Activated CD8-positive, alpha-beta memory T cell treated with anti-CD3 and anti-CD28 coated beads for 4 hours (primary cell): Measurements from ENCODE around the gene ANAPC2.
"Not testable (repeated sequence)": the region's sequence is repeated elsewhere in the genome, so short reads cannot be mapped to it uniquely, and the experiment has no call there.

Experiments used
- DNase-seq, 2 donors: peaks; one replicate each; pipeline ENCODE4 v3.0.0-alpha.2; 2020; ENCODE audit warnings: low read depth in 2 of 2

Gene ANAPC2

DNA sequence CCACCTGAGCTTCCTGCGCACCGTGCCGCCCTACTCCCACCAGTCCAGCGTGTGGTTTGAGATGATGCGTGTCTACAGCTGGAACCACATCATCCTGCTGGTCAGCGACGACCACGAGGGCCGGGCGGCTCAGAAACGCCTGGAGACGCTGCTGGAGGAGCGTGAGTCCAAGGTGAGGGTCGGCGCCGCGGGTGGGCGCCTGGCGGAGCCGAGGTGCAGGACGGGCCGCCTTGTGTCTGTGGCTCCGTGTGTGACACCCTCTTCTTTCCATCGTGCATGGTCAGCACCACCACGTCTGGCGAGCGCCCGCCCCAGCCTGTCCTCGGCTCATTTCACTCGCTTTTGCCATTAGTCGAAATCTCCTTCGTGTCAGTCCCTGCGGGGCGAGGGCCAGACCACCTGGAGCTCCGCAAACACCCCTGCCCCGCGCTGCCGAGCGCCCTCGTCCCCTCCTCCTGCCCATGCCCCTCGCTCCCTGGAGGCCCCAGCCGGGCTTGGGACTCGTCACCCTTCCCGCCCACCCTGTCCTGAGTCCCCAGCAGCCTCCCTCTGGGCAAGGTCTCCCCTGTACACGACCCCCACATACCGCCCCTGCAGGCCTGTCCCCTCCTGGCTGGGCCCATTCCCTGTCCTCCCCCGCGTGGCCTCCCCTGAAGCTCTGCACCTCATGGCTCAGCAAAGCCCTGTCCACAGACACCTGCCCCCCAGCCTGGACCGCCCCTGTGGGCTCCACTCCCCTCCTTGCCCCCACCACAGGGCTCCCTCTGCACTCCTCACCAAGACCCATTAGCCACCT lies 42.4 kb downstream of the ANAPC2 start:
- no peak for DNase-seq

DNA sequence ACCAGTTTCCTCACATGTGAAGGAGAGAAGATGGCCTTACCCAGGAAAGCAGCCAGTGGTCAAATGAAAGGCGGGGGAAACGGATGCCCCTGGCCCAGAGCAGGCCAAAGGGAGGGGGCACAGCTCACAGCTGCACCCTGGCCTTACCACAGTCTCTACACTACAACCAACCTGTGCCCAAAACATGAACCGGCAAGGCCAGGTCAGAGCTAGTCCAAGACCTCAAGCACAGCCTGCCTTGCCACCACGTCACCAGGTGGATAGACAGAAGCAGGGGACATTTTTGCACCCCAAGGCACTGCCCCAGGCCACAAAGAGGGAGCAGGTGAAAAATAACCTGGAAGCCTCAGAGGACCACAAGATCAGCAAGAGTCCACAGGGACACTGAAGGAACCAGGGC lies 44.9 kb downstream of the ANAPC2 start:
- no peak for DNase-seq

DNA sequence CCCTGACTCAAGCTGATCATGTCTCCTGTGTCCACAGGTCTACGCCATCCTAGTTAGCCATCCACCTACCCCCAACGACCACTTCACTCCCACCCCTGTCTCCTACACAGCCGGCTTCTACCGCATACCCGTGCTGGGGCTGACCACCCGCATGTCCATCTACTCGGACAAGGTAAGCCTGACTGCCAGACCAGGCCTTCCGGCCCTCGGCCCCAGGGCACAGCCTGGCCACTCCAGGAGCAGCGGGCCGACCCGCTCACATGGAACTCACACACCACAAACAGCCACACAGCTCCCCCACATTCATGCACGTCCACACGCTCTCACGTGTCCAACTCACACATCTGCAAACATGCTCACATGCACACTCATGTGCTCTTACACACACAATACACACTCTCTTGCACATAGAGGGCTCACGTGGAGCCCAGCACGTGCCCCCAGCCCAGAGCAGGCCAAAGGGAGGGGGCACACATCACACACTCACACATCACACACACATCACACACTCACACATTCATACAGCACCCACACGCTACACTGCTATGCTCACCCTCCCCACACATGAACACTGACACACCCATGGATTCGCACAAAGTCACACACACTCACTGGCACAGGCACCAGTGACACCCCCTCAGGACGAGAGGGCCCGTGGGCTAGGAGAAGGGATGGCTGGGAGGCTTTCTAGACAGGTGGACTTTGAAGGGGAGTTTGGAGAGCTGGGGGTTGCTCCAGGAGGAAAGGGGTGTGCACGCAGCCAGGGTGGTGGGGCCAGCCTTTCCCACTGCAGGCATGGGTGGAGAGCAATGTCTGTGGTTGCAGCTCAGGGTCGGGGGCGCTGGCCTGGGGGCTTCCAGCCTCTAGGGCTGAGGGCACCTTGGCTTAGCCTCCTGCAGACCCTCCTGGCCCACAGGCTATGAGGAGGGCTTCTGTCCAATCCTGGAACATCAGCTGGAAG lies 46.1 kb downstream of the ANAPC2 start:
- no peak for DNase-seq

DNA sequence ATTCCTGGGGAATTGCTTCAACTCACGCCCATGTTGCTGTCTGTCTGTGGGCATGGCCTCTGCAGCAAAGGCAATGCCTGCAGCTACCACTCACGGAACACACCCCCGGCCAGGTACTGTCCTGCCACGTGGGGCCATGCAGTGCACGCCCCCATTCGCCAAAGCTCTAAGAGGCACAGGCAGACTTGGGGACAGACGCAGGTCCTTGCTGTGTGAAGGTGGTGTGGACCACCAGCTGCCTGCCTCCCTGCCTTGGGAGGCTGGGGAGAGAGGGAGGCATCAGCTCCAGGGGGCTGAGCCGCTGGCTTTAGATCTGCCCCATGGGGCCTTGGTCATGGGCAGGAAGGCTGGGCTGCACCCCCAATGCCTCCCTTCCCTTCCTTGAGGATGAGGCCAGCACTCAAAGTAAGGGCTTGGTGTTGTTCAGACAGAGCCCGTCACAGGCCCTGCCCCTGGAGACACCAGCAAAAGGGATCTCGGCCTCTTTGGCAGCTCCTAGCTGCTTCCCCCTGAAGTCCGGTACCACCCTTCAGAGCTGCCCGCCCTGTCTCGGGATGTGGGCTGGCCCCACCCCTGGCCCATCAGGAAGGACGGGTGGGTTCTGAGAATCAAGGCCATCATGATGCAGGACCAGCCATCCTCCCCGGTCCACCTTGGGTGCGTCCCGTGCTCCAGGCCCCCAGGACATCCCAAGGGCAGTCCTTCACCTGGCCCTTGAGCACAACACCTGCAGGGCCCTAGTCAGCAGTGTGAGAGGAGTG lies 47.1 kb downstream of the ANAPC2 start:
- DNase-seq, result no peak

DNA sequence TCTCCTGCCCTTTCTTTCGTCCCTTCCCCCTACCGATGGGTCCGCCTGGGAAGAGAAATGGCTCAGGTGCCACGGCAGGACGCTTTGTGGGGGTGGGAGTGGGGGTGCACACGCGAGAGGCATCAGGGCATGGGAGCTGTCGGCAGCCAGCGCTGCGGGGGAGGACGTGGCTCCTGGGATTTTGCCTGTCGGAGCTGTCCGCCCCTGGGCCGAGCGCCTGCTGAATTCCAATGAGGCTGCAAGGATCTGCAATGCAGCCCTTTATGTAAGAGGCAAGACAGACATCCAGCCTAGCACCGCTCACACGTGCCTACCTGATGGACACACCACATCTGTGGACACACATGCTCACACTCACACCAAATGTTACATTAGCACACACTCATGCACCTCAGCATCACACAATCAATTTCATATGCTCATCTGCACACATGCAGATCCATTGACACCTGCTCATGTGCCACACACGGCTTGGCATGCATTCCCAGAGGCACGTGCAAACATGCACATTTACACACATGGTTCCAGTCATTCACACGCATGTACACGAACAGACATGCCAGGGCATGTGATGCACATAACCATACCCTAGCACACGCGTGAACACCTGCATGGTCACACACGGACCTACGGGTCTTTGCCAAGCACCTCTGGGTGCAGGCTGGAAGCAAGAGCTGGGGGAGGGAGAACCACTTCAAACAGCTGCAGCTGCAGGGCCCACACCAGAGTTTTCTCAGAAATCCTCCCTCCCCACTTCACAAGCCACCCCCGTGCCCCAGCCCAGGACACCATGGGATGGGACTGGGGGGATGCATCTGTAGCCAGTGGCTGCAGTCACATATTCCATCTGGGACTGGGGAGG lies 48.0 kb downstream of the ANAPC2 start:
- DNase-seq, result no peak

DNA sequence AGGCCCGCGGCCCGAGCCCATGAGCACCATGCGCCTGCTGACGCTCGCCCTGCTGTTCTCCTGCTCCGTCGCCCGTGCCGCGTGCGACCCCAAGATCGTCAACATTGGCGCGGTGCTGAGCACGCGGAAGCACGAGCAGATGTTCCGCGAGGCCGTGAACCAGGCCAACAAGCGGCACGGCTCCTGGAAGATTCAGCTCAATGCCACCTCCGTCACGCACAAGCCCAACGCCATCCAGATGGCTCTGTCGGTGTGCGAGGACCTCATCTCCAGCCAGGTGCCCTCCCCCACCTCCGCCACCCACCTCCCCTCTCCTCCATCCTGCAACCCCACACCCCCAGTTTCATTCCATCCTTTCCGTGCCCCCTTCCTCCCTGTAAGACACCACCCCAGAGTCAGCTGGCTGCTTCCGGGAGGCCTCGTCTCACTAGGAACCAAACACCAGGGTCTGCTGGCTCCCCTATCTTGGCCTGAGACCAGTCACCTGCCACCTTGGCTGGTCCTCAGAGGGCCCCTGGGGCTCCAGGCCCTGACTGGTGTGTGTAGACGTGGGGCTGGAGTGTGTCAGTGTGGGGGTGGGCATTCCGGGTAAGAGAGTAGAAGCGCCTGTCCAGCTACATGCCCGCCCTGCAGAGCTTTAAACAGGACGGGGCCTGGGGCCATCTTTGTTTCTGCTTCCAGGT lies 48.8 kb downstream of the ANAPC2 start:
- DNase-seq, result no peak

DNA sequence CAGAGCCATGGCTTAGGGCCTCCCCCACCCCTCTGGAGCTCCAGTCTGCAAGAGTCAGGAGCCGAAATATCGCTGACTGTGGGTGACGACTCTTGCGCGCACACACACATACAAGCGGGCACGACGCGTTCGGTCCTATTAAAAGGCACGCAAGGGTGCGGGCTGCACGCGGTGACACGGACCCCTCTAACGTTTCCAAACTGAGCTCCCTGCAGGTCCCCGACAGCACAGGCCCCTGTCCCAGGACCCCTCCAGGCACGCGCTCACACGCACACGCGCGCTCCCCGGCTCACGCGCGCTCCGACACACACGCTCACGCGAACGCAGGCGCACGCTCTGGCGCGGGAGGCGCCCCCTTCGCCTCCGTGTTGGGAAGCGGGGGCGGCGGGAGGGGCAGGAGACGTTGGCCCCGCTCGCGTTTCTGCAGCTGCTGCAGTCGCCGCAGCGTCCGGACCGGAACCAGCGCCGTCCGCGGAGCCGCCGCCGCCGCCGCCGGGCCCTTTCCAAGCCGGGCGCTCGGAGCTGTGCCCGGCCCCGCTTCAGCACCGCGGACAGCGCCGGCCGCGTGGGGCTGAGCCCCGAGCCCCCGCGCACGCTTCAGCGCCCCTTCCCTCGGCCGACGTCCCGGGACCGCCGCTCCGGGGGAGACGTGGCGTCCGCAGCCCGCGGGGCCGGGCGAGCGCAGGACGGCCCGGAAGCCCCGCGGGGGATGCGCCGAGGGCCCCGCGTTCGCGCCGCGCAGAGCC lies 49.5 kb downstream of the ANAPC2 start, which contains the start of gene GRIN1:
TSS of gene GRIN1 (plus strand) at position 433 of the 746 bp plus-strand sequence. CDS start 333 bp downstream, outside the sequence.
- DNase-seq, result no peak

DNA sequence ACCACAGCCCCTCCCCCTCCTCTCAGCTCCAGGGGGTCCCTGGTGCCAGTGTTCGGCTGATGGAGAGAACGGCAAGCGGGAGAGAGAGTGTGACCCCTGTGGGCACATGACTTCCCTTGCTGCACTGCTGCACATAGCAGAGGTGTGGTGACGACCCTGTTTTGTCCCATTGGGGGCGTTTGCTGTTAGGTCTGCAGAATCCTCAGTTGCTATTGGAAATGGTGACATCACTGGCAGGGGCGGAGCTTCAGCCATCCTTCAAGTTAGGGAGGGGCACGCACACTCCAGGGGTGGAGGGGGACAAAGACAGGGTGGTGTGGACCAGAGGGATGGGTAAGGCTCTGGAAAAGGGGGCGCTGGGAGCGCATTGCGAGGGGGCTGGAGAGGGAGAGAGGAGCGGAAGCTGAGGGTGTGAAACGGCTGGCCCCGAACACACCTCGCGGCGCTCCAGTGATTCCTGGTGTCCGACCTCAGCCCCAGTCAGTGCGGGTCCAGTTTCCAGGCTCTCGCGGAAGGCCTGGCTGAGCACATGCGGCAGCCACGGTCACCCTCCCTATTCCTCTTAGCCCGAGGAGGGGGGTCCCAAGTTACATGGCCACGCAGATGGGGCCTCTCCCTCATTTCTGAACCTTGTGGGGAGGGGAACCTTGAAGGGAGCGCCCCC lies 50.2 kb downstream of the ANAPC2 start:
- DNase-seq, result no peak

DNA sequence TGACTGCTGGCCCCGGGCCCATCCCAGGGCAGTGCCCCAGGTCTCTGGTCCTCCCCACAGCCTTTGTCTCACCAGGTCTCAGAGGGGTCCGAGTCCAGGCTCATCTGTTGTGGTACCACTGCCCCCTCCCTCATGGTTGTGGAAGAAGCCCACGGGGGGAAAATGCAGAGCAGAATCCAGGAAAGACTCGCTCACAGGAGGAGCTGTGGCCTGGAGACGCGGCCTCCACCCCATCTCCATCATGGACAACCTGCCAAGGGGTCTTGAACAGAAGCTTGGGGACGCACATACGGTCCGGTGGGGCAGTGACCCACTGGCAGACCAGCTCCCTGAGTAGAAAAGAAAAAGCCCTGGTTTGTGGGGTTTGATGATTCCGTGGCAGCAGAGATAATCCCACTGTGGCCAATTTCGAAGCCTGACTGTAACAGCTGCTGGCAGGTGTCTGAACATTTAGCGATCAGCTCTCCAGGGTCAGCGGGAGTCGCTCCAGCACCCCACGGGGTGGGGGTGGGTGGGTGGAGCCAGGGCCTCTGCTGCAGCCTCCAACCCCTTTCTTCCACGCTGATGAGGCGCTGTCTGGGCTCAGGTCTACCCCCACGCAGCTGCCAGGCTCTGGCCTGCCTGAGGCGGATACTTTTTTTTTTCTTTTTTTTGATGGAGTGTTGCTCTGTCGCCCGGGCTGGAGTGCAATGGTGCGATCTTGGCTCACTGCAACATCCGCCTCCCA lies 51.3 kb downstream of the ANAPC2 start:
- DNase-seq, result no peak

DNA sequence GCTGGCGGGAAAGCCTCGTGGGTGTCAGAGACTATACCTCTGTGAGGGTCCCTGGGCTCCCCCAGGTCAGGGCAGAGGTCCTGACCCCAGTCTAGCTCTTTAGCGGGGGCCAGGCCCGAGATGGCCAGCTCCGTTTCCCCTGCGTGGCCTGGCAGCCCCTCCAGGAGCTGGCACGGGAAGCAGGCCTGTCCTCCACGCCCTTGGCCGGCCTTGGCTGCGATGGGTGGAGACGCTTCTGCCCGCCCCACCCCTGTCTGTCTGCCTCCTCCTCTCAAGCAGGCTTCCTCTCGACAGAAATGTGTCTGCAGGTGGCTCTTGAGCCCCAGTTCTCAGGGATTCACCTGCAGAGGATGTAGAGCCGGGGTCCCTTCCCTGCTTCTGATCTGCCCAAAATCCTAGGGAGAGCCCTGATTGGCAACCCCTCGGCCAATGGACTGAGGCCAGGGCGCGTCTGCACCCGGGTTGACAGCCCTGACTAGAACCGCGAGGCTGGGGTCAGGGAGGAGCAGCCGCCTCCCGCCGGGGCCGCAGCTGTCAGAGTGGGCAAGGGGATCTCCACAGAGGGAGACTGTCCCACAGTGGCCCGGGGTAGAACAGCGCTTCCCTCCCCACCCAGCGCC lies 52.0 kb downstream of the ANAPC2 start:
- no peak for DNase-seq

DNA sequence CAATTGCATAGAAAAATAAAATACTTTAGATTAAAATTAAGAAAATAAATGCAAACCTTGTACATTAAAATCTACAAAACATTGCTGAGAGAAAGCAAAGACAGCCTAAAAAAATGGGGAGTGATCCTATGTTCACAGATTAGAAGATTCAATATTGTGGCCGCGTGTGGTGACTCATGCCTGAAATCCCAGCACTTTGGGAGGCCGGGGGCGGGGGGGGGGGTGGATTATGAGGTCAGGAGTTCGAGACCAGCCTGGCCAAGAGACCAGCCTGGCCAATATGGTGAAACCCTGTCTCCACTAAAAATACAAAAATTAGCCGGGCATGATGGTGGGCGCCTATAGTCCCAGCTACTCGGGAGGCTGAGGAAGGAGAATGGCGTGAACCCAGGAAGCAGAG lies 53.2 kb downstream of the ANAPC2 start:
- DNase-seq, result not testable (repeated sequence)

DNA sequence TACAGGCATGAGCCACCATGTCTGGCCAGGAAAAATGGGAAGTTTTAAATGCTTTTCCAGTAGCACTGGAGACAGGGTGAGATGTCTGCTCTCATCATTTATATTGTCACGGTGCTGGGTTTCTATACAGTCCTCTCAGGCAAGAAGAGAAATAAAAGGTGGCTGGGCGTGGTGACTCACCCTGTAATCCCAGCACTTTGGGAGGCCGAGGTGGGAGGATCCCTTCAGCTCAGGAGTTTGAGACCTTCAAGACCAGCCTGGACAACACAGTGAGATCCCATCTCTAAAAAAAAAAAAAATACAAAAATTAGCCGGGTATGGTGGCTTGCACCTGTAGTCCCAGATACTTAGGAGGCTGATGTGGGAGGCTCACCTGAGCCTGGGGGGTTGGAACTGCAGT lies 54.2 kb downstream of the ANAPC2 start:
- no peak for DNase-seq

DNA sequence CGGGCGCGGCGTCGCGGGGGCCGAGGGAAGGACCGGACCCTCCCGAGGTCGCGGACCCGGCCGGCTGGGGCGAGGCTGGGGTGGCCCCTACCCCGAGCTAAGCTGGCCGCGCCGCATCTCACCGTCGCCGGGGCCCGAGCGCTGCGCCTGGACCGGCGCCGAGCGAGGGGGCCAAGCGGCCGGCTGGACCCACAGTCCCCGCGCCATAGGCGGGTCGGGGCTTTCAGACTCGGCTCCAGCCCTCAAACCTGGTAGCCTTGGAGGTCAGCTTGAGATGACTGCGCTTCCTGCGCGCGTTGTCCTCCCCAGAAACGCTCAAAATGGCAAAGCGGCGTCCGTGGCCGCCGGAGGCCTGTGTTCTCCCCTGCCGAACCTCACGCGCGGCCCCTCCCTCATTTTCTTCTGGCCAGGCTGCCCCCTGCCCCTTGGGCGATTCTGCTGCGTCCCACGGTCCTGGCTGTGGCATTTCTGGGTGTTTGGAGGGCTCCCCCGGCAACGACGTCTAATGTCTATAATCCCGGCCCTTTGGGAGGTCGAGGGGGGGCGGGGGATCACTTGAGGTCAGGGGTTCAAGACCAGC lies 58.1 kb downstream of the ANAPC2 start:
- no peak for DNase-seq

DNA sequence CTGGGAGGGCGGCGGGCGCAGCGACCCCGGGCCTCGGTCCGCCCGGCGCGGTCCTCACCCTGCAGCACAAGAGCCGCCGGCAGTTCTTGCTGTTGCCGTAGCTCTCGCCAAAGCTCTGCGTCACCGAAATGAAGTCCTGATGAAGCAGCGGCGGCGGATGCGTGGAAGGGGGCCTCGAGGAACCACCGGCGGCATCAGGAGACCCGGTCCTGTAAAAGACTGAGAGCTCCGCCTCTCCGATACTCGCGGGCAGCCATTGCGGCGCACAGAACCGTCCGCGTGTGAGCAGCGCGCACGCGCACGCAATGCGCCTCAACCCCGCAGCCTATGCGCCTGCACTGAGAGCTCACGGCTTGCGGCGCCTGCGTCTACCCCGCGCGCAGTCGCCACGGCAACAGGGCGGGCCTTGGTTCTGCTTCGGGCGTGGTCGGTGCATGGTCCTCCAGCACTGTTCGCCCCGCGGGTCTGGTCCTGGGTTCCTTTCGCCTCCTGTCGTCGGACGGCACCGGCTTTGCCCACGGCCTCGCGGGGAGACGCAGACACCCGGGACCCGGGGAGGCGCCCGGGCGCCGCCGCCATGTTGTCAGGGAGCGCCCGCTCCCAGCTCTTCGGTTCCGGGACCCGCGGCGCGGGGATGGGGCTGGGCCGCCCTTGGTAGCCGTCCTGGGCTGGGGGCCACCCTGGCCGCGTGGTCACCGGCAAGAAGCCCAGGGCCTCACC lies 58.7 kb downstream of the ANAPC2 start:
- peak; percentile 78 to 80 for DNase-seq

DNA sequence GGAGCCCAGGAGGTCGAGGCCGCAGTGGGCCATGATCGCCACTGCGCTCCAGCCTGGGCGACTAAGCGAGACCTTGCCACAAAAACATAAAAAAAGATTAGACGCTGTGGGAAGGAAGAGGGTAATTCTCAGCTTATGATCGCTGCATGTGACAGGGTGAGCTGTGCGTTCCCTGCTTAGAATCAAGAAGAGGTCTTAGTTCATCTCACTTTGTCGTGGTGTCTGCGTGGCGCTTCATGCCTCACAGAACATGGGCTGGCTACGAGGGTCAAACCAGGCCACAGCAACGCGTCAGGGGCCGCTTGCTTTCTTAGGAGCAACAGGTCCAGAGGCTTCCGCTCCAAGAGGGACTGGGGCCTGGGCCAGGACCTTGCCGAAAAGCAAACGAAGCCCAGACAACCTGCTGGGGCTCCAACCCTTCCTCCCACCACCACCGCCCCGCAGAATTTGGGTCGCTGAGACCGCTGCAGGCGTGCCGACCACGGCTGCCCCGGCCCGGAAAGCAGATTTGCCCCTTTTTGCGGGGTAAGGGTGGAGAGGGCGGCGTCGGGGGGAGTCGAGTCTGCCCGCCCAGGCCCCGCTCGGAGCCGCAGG lies 59.4 kb downstream of the ANAPC2 start:
- DNase-seq, result no peak

DNA sequence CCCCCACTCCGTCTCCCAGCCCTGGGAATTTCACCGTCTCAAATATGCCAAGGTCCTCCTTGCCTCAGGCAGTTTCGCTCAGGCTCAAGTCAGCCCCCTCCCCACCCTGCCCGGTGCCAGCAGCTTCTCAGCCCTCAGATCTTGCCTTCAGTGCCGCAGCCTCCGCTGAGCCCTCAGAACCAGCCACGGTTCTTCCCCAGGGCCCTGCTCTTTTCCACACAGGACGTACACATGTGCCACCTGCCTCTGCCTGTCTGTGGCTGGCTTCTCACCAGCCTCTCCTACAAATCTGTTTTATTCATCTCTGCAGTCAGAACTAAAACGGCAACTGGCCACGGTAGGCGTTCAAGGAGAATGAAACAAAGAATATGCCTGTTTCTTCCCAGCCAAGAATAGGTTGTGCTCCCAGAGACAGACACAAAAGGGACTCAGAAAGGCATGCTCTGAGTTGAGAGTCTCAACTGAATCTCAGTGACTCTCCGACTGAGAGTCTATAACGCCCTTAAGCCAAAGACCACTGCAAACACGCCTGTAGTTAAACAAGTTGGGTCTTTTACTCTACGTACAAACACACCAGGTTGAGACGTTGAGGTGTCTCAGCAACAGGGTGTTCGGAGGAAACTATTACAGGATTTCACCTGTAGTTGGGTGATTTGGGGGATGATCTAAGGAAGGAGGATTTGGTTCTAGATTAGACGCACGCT lies 60.0 kb downstream of the ANAPC2 start:
- no peak for DNase-seq
